NCI-H1092 (cell line): ENCODE measurements around the gene POLG.
A peak's percentile ranks its signal among the peaks of the same experiment; 100 is the strongest.

Experiments used
- DNase-seq: peaks from one replicate; lab custom pipeline; 2025; lab: John Stamatoyannopoulos, UW

POLG gene

DNA sequence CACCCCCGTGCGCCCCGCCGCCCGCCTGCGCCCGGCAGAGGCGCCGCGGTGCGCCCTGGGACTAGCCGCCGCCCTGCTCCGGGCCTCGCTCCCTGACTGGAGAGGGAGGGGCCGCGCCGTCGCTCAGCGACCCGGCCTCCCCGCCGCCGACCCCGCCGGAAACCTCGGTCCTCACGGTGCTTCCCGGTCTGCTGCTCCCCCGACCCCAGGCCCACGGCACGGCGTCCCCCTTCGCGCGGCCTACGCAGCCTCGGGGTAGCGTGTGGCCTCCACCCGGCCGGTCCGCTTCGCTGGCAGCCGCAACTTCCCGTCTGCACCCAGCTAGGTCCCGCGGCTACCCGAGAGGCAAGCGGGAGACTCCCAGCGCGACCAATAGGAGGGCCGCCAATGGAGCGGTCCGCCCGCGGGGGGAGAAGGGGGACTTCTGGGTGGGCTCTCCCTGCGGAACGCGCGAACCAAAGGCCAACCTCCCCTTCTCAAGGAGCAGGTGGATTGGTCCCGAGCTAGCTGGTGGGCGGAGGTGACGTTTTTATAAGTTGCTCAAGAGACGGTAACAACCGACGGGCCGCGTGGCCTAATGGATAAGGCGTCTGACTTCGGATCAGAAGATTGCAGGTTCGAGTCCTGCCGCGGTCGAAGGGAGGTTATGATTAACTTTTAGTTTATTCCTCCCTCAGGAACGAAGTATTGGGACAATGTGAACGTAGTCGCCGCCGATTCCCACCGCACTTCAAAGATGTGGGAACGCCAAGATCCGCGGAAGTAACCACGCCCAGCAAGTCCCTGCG, at the start of gene POLG:
TSS of gene POLG (minus strand) at position 315 of the 788 bp plus-strand sequence. CDS start 1,070 bp downstream, outside the sequence.
- DNase-seq, result peak; percentile 96

DNA sequence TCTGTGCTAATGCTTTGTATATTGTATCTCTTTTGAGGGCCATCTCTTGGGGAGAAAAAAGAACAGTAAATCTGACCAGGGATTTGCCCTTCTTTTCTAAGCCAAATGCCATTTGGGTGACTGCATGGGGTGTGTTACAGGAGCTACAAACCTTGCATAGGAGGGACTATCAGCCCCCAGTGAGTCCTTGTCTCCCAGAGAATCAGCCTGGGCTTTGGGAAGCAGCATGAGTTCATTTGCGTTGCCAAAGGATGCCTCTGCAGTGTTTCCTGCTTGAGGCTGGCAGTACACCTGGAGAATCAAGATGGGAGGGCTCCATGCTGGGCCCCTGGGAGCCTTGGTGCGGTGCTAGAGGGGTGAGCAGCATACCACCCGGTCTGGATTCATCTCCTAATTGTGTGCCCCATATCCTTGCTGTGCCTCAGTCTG, 49.6 kb upstream of the POLG start:
- DNase-seq, result no peak

DNA sequence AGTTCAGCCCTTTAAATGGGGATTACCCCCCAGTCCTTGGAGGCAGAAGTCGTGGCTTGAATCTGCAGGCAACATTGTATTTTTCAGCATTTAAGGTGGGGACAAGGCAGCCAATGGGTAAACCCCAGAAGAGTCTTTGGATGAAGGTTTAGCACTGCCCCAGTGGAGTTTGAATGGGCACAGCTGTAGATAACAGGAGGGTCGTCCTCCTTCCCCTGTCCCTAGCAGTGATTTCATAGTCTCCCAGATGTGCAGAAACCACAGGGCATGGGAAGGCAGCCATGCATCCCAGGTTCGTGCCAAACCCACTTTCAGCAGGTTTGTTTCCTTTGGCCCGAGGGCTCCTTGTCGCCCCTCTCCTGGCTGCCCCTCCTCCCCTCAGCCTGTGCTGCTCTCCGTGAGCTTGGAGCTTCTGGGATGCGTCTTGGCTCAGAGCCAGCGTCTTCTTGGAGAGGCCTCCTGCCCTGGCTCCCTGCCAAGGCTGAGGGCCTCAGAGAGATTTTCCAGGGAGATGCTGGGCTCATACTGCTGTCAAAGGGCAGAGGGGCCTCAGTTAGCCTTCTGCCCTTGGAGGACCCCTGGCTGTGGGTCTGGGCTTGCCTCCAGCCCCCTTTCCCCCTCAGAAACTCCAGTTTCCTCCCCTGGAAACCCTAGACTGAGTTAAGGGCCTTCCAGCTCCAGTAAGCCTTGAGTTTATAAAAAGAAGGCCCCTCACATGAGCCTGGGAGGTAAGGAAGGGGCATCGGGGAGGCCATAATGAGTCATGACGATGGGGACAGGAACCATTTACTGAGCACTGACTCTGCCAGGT, 48.9 kb upstream of the POLG start:
- DNase-seq, result peak; percentile 92

DNA sequence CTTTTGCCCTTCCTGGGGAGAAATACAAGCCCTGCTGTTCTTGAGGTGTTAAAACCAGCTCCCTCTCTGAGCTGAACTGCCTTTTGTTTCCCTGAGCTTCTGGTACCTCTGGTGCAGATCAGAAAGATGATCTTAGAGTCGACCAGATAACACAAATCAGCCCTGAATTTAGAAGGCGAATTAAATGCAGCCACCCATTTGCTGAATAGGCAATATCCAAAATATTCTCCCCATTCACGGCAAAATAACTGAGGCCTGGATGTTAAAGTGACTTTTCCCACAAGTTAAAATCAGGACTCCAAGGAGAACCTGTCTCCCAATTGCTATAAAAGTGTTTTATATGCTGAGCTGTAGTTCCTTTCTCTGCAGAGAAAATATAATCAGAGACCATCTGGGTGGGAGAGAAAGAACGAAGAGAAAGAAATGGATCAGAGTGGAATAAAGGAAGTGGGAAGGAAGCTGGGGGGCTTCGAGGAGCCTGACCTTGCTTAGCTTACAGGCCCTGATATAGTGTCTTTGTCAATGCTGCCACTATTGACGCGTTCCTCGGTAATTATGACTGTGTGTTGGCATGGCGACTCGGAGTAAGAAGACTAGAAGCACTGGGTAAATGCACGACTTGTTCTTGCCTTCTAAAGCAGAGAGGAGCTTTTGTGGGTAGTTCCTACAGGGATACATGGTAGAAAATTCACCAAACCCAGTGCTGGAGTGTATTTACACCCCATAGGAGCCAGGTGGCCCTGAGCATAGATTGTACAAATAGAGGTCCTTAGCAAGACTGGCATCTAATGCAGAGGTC, 47.5 kb upstream of the POLG start:
- no peak for DNase-seq

DNA sequence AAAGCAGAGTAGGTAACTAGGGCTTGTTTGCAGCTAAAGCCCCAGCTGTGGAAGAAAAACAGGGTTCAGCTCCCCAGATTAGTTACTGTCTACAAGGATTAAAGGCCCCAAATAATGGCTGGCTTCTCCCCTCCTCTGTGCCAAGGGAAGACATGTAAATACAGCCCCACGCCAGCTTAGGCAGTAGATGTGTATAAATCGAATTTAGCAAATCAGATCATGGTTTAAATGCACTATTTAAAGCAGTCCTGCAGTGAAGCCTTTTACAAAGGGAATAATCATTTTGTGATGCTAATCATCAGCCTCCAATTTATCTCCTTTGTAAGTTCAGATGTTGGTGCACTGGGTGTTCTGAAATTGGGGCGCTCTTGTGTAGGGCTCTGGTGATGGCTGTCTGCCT, 46.7 kb upstream of the POLG start:
- DNase-seq, result no peak

DNA sequence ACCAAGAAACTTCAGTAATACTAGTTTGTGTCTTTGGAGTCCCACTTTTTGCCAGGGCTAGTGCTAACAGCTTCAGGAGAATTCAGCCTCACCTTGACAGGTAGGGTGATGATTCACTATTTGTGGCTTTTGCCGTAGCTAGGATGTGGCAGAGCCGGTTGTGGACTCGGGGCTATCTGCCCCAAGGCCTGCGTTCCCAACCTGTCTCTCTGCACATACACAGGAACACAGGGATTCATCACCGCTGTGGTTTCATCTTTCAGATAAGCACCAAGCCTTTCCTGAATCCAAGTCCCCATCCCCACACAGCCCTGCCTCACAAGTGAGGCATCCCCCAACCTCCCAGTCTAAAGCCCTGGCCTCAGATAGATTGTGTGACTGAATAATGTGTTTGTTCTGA, 45.2 kb upstream of the POLG start:
- no peak for DNase-seq

DNA sequence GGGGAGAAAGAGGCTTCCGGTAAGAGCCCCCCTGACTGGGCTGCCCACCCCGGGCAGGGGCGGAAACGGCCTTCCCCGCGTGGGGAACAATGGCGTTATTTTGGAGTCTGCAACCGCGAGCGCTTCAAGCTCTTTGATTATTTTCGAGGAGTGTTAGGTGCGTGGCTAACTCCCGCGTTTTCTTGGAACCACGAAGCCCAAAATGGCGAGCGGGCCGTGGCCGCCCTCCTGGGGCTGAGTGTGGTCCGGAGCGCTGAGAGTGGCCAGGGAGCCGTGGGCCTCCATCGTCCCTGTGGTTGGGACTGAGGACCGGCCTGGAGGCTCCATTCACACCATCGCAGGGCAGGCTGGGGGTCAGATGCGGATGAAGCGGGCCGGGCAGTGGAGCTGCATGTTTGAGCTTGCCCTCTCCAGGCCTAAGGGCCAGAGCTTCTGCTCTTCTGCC, 44.6 kb upstream of the POLG start:
- DNase-seq, result no peak

DNA sequence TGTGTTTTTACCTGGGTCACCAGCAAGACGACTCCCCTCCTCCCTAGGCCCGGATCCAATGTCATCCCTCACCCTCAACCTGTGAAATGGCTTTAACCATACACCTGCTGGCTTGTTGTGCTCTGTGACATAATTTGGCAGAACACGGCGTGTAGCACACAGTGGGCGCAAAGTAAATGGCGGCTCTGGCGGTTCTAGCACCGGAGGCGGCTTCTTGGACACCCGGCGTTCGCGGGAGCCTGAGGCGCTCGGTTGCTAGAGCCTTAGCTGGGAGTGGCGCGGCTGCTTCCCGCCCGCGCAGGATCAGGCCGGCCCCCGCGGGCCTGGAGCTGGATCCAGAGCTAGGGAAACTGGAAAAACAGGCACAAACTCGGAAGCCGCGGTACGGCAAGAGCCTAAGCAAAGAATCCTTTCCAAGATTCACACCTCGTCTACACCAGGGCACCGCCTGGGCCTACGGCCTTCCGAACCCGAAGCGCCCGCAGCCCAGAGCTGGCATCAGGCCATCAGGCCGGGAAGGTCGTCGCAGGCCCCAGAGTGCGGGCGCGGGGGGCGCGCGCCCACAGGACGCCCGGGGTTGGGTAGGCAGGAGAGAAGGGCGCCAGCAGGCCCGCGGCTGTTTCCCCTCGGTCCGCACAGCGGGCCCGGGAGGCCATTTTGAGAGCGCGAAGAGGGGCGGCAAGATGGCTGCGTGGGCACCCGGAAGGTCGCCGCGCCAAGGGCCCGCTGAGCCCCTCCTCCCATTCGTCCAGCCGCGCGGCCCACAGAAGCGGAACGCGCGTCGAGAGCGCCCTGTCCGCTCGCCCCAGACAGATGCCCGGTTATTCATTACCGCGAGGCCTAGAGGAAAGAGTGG, 43.9 kb upstream of the POLG start:
- DNase-seq, result no peak

DNA sequence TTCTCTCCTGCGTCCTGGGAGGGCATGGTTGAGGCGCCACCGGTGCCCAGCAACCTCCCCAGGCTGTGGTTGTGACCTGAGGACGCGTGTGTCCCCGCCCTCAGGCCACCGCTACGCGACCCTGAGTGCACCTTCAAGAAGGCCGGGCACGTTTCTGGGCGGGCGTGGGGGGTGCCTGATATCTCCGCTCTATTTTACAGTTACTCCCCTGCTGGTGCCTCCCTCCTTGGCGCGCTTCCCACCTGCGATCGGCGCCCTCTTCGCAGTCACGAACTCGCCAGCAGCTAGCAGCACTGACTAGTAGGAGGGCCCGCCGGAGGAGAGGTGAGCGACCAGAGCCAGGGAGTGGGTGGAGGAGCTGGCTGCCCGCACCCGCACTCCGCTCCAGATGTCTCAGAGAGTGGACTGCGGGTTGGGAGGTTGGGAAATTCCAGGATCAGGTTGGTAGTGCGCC, 43.2 kb upstream of the POLG start:
- no peak for DNase-seq

DNA sequence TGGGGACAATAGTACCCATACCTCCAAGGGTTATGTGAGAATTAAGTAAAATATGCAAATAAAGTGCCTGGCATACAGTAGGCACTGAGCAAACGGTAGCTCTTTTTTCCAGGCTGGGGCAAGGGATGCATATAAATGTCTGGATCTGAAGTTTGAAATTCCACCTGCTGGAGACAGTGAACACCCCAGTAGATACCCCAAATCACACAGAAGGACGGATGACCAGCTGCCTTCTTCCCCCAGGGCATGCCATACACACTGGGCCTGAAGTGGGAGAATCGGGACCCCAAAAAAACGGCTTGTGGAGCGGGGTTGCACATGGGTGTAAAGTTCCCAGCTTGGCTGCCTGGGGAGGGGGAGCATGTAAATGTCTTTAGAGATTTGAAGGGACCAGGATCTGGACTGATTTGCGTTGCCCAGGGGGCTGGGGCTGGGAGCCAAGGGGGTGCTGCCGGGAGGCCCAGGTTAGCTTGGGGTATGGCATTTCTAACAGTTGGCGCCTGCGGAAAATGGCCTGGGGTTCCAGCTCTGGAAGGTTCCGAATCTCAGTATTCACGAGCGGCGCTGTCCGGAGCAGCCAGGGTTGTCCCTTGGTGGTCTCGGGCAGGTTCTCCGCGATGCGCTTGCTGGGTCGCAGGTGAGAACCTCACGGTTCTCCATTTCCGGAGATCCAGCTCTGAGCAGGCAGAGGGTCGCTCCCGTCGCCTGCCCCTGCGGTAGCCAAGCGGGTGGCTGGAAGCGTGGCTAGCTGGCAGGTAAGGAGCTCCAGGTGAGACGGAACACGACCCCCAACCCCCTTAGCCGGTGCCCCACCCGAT, 42.6 kb upstream of the POLG start:
- DNase-seq, result no peak

DNA sequence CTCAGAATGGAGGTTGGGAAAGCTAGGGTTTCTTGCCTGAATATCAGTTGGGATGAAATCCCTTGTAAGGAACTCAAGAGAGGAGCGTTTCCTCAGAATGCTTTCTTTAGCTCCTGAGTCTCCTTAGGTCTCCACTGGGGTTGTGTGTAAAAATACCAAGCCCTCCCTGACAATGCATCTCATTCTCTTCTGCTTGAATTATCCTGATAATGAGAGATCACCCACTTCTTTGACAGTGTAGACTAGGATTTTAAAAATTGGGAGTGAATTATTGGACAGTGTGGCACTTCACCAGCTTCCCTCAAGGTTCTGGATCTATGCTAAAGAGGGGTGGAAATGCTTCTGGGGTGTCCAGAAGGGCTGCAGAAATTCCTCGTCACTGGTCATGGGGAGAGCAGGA, 41.8 kb upstream of the POLG start:
- no peak for DNase-seq

DNA sequence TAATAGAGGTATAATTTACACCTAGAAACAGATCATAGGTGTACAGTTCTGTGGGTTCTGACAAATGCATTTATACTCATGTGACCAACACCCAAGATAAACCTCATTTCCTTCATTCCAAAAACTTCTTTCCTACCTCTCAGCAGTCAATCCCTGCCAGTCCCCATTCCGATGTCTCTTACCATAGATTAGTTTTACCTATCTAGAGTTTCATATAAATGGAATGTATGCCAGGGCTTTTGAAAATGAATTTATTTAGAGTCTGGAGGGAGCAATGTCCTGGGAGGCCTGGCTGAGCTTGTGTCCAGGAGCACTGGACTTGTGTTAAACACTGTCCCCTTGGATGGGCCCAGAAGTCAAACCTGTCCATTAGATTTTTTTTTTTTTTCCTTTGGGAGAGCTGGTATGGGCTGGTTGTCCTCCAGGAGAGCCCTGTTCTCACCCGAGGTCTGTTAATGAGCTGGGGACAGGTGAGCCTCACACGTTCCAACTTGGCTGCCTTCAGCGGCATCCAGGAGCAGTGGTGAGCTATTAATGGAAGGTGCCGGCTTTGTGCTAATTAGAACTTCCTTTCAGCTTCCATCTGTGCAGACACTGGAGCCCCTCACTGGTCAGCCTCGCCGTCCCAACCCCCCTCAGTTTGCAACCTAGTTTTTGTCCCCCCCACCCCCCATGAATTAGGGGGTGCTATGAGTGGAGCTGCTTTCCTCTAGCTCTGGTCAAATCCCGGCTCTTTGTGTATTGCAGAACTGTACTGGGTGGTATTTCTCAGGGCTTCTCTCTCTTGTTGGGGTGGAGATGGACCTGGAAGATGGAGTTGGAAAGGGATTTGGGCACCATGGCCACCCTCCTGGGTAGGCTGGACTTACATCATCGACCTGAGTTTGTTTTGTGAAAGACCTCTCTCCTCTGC, 40.7 kb upstream of the POLG start:
- DNase-seq, result no peak

DNA sequence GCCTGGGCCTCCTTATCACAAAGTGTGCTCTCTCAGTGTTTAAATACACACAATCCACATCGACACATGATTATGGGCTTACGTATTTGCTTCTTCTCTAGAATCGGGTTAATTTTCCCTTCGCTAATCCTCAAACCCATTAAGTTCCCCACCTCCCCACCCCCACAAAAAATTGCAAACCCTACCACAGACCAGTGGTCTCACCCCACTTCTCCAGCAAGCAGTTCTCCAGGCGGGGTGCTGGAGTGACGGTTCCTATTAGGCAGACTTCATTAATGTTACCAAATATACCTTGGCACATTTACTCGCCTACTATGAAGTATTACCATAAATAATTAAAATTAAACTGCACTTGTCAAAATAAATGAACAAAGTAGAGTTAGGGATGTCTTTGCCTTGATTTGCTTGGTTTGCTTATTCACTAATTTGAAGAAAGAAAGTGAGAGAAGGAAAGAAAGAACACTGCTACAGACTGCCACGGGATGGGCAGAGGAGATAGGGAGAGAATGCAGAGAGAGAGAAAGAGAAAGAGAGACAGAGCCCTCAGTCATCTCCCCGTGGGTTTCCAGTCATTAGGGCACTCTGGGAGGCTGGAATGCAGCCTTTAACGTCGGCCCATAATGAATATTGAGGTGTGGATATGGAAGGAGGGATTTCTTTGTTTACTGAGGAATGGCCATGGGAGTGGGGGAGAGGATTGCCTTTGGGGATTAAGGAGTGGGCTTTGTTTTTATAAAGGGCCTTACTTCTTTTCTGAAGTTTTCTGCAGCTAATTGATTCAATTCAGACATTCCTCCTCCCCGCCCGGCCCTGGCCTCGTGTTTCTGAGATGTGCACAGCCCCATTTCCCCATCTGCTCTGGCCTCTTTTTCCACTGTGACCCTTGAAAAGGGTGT, 39.7 kb upstream of the POLG start:
- DNase-seq, result no peak

DNA sequence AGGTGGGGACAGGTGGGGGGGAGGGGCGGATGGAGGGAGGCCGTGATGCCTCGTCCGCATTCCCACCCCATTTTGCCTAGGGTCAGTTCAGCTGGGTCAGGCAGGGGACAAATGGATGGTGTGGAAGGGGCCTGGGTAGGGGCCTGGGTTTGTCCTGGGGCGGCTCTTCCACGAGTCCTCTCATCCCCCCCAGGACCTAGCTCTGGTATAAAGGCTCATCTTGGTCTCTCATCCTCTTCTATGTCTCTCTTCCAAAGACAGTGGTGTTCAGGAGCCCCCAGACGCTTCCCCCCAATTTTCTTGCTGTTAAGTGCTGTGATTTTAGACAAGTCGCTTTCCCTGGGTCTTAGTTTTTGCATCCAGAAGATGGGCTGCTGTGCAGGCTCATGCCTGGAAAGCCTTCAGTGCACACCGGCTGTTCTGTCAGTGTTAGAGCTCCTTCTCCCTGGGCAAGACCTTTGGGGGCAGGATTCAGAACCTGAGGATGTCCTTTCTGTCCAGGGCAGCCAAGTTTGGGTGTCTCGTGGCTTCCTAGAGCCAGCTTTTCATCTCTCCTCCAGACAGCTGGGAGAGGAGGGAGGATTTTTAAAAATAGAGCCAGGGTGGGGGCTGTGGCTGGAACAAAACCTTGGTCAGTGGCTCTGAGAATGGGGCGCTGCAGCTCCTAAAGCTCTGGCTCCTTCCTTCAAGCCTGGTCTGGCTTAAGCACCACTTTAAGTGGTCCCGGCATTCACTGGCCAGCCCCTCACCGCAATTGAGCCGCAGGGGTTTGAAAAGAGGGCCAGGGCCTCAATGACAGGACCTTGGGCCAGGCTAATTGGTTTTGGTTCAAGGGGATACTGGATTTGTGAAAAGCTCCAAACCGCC, 37.7 kb upstream of the POLG start:
- DNase-seq, result no peak

DNA sequence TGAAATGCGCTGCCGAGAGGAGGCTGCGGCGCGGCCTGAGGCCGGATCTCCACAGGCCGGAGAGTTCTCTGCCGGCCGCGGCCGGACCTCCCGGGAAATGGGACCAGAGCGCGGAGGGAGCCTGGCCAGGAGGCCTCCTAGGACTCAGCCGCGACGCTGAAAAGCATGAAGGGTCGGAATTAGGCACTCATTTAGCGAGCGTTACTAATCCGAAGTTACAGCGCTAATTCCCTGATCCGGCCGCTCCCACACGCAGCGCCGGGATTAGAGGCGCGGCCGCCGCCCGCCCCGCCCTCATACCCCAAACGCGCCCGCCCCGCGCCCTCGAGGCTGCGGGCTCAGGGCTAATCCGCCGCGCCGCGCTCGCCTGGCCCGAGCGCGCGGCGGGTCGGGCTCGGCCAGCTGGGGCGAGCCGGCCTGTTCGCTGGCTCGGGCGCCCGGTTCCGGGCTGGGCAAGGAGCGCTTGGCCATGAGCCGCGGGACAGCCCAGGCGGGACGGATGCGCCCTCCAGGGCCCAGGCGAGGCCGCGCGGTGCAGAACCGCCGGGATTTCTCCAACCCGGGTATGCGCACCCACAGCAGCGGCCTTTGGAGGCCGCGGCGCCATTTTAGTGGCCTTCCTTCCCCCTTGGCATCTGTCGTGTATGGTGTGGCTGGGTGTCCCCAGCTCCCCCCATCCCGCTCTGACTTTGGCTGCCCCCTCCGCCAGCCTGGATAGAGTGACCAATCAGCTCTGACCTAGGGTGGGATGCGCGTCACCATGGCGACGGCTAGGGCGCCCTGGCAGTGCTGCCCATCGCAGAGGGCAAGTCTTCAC, 36.8 kb upstream of the POLG start:
- no peak for DNase-seq

DNA sequence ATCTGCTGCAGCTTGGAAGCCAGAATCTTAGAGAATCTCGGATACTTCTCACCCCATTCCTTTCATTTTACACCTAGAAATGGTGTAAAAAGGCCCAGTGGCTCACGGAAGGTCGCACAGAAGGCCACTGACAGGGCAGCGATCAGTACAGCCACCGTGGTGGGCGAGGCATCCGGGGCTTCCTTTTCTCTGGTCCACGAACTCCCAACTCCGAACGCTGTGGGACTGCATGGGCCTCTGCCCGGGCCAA, 36.3 kb upstream of the POLG start:
- DNase-seq, result no peak
